ENCODE data around the gene DNAH7. TPM values are rescaled to one million over a fixed set of nuclear protein-coding genes. Genes with fewer than 3 reads are reported as not detected.

The DNAH7 gene
- total and polyA plus RNA-seq, 2 of the 13 experiments (the other 11 are each of a cell fraction or from before 2014, with no cell fraction given), result 0.09 TPM; not detected in 1

- Histone ChIP-seq H3K4me3 (replicated peaks in 1 of 3; ENCODE audit: insufficient read depth in 1 of 3, low read depth in 2 of 3, low read length in 3 of 3) (no peak overlapping the region), H3K27ac (ENCODE audit: extremely low read length, insufficient read depth, low read length) (no peak overlapping the region), H3K4me1 (ENCODE audit: insufficient read depth, low read length) (no peaks in the 10 kb centered on the region), H3K27me3 (ENCODE audit: control insufficient read depth in 1 of 2, insufficient read depth in 2 of 2, low read length in 2 of 2) (no peaks in the 10 kb centered on the region; a peak in 1 of 5 replicates), H3K9me3 (ENCODE audit: low read length) (no peaks in the 10 kb centered on the region), H2AFZ (ENCODE audit: low read length) (no peak overlapping the region), H3K9ac (ENCODE audit: insufficient read depth, low read depth, low read length) (no peak overlapping the region), H3K79me2 (ENCODE audit: insufficient read depth, low read length) (no peaks in the 10 kb centered on the region), H3K36me3 (replicated peaks in 1 of 2; ENCODE audit: control insufficient read depth in 1 of 2, insufficient read depth in 2 of 2, low read length in 2 of 2) (no peaks in the 10 kb centered on the region), H3K4me2 (ENCODE audit: low read depth, low read length) (no peak overlapping the region), H4K20me1 (ENCODE audit: insufficient read depth, low read length) (no peaks in the 10 kb centered on the region)
- no TSS peak for BruUV-seq (replicated peaks)
- ChIA-PET CTCF (ENCODE audit: low intra/inter-chr PET ratio, low total read pairs) (no interaction called here), POLR2A (no interaction called here)
- FAIRE-seq (no peak), DNase-seq (ENCODE audit: low spot score) (no peak), ATAC-seq (no peak)
- 8% methylated on average over 7 of the region's 7 CpGs for WGBS (ENCODE audit: low lambda C conversion rate)
- in situ Hi-C loops (cut with HindIII; ENCODE audit: extremely low pct_ligation_motif_present, low pct_unique_long_range_greater_than_20kb), result no loop called here
- intact Hi-C loops (cut with micrococcal nuclease; ENCODE audit: unreplicated experiment), result no loop called here
- no peak for TF ChIP-seq TCF7L2 (IDR thresholded peaks at IDR 0.05; ENCODE audit: low read depth, low read length)
- no peak for TF ChIP-seq CAMTA2 (CRISPR knock-in tag; IDR thresholded peaks at IDR 0.05; ENCODE audit: borderline replicate concordance)
- TF ChIP-seq ZNF710 (CRISPR knock-in tag; IDR thresholded peaks at IDR 0.05; ENCODE audit: borderline replicate concordance), result no peak
- no peak for TF ChIP-seq ZNF383 (CRISPR knock-in tag; IDR thresholded peaks at IDR 0.05; ENCODE audit: borderline replicate concordance)
- TF ChIP-seq ELF1 (CRISPR knock-in tag; IDR thresholded peaks at IDR 0.05), result no peak
- TF ChIP-seq EEA1 (CRISPR knock-in tag; IDR thresholded peaks at IDR 0.05; ENCODE audit: borderline replicate concordance), result no peak
- TF ChIP-seq ZNF20 (CRISPR knock-in tag; IDR thresholded peaks at IDR 0.05), result no peak
- TF ChIP-seq ZNF574 (CRISPR knock-in tag; IDR thresholded peaks at IDR 0.05), result no peak
- no peak for TF ChIP-seq ZKSCAN1 (IDR thresholded peaks at IDR 0.05; ENCODE audit: low read length)
Observed at GRCh38 chr2:195756218-195756942, 312.3 kb downstream of the DNAH7 start.

All from HepG2 (cell line).